ENCODE data around the gene YY2.

Gene YY2

GRCh38 chrX:21838937-21839333 is 16.9 kb upstream of the YY2 start:
- DNase-seq (ENCODE audit: insufficient read length, low spot score) (no peak), FAIRE-seq (no peak)
- TF ChIP-seq POLR2A (IDR thresholded peaks at IDR 0.05; ENCODE audit: low read depth, low read length): no peak
- TF ChIP-seq POU2F2 (IDR thresholded peaks at IDR 0.05; ENCODE audit: low read depth, low read length): no peak
- no peak for TF ChIP-seq TAF1 (IDR thresholded peaks at IDR 0.05; ENCODE audit: low read depth, low read length)
- no peak for TF ChIP-seq SPI1 (IDR thresholded peaks at IDR 0.05; ENCODE audit: low read depth, low read length)
- no peak for TF ChIP-seq PAX5 (IDR thresholded peaks at IDR 0.05; ENCODE audit: insufficient read depth, low read length, severe bottlenecking)
- TF ChIP-seq POLR2AphosphoS5 (IDR thresholded peaks at IDR 0.05; ENCODE audit: low read depth, low read length): no peak

GRCh38 chrX:21839334-21840192 is 16.2 kb upstream of the YY2 start, which contains the start of gene MBTPS2:
Gene MBTPS2 (plus strand): TSS chrX:21839617. CDS start chrX:21839735, 118 bp downstream.
- DNase-seq (ENCODE audit: insufficient read length, low spot score): peak; percentile 17
- peak; percentile 52; the same call in 1 of the 2 replicates for TF ChIP-seq POLR2A (IDR thresholded peaks at IDR 0.05; ENCODE audit: low read depth, low read length)
- TF ChIP-seq PAX5 (IDR thresholded peaks at IDR 0.05; ENCODE audit: insufficient read depth, low read length, severe bottlenecking): no peak
- TF ChIP-seq POU2F2 (IDR thresholded peaks at IDR 0.05; ENCODE audit: low read depth, low read length): peak; percentile 82
- TF ChIP-seq SPI1 (IDR thresholded peaks at IDR 0.05; ENCODE audit: low read depth, low read length): no peak
- TF ChIP-seq TAF1 (IDR thresholded peaks at IDR 0.05; ENCODE audit: low read depth, low read length): peak; percentile 97
- peak; percentile 59; the same call in 1 of the 2 replicates for TF ChIP-seq POLR2AphosphoS5 (IDR thresholded peaks at IDR 0.05; ENCODE audit: low read depth, low read length)
- FAIRE-seq: peak; percentile 58

- DNase-seq (ENCODE audit: insufficient read length, low spot score) (no peak), FAIRE-seq (no peak)
- no peak for TF ChIP-seq PAX5 (IDR thresholded peaks at IDR 0.05; ENCODE audit: insufficient read depth, low read length, severe bottlenecking)
Observed at GRCh38 chrX:21840193-21840545, 15.6 kb upstream of the YY2 start.

- no peak for FAIRE-seq
- no peak for DNase-seq (ENCODE audit: insufficient read length, low spot score)
- no peak for TF ChIP-seq PAX5 (IDR thresholded peaks at IDR 0.05; ENCODE audit: insufficient read depth, low read length, severe bottlenecking)
- no peak for TF ChIP-seq POLR2AphosphoS5 (IDR thresholded peaks at IDR 0.05; ENCODE audit: low read depth, low read length)
- TF ChIP-seq SPI1 (IDR thresholded peaks at IDR 0.05; ENCODE audit: low read depth, low read length): no peak
- TF ChIP-seq POLR2A (IDR thresholded peaks at IDR 0.05; ENCODE audit: low read depth, low read length): no peak
- no peak for TF ChIP-seq POU2F2 (IDR thresholded peaks at IDR 0.05; ENCODE audit: low read depth, low read length)
- TF ChIP-seq TAF1 (IDR thresholded peaks at IDR 0.05; ENCODE audit: low read depth, low read length): no peak
Observed at GRCh38 chrX:21843179-21843578, 12.6 kb upstream of the YY2 start.

DNA sequence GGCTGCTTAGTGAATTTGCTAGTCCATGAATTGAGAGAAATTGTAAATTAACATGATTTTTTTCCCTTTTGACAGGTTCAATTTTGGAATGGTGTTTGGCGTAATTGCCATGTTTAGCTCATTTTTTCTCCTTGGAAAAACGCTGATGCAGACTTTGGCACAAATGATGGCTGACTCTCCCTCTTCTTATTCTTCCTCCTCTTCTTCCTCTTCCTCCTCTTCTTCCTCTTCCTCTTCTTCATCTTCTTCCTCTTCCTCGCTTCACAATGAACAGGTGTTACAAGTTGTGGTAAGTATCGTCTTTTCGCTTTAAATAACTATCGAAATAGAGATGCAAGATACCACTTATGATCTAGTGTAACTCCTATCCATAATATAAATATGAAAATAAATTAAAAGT is 10.7 kb upstream of the YY2 start:
- no peak for DNase-seq (ENCODE audit: insufficient read length, low spot score)
- TF ChIP-seq TAF1 (IDR thresholded peaks at IDR 0.05; ENCODE audit: low read depth, low read length) (no peak), PAX5 (IDR thresholded peaks at IDR 0.05; ENCODE audit: insufficient read depth, low read length, severe bottlenecking) (no peak), POLR2A (IDR thresholded peaks at IDR 0.05; ENCODE audit: low read depth, low read length) (no peak), SPI1 (IDR thresholded peaks at IDR 0.05; ENCODE audit: low read depth, low read length) (no peak), POU2F2 (IDR thresholded peaks at IDR 0.05; ENCODE audit: low read depth, low read length) (no peak), POLR2AphosphoS5 (IDR thresholded peaks at IDR 0.05; ENCODE audit: low read depth, low read length) (no peak)
- no peak for FAIRE-seq

DNA sequence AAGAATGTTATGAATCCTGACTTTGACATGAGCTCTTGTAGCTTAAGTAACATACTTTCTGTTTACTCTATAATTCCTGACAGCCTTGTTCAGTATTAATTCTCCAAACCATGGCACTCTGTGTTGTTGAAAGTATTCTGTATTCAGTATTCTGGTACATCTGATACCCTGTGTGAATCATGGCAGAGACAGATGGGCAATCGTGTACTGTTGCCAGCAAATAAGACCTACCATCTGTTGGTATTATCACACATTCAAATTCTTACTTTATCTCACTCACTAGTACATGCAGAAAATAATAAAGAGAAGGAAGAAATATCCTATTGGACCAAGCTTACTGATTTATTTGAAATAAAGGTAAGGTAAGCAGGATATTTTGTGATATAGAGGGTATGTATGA is 8.4 kb upstream of the YY2 start:
- DNase-seq (ENCODE audit: insufficient read length, low spot score) (no peak), FAIRE-seq (no peak)
- no peak for TF ChIP-seq POLR2A (IDR thresholded peaks at IDR 0.05; ENCODE audit: low read depth, low read length)
- TF ChIP-seq POU2F2 (IDR thresholded peaks at IDR 0.05; ENCODE audit: low read depth, low read length): no peak
- no peak for TF ChIP-seq POLR2AphosphoS5 (IDR thresholded peaks at IDR 0.05; ENCODE audit: low read depth, low read length)
- no peak for TF ChIP-seq SPI1 (IDR thresholded peaks at IDR 0.05; ENCODE audit: low read depth, low read length)
- no peak for TF ChIP-seq TAF1 (IDR thresholded peaks at IDR 0.05; ENCODE audit: low read depth, low read length)
- TF ChIP-seq PAX5 (IDR thresholded peaks at IDR 0.05; ENCODE audit: insufficient read depth, low read length, severe bottlenecking): no peak

DNA sequence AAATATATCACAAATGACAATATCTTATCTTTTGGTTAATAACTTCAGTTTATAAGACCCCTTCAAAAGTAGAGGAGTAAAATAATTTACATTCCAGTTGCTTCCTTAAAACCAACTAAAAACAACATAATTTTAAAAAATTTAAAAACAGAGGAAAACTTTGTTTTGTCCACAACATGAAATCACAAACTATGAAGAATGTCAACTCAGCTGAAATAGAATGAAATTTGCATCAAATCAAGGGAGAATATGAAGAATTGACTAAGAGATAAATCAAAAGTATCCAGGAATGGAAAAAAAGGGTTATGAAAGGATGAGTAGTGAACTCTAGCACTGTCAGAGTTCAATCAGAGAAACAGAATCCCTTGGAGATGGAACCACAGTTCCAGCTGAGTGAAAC is 2.2 kb upstream of the YY2 start:
- FAIRE-seq: no peak
- TF ChIP-seq POLR2AphosphoS5 (IDR thresholded peaks at IDR 0.05; ENCODE audit: low read depth, low read length) (no peak), POLR2A (IDR thresholded peaks at IDR 0.05; ENCODE audit: low read depth, low read length) (no peak), SPI1 (IDR thresholded peaks at IDR 0.05; ENCODE audit: low read depth, low read length) (no peak), TAF1 (IDR thresholded peaks at IDR 0.05; ENCODE audit: low read depth, low read length) (no peak), POU2F2 (IDR thresholded peaks at IDR 0.05; ENCODE audit: low read depth, low read length) (no peak), PAX5 (IDR thresholded peaks at IDR 0.05; ENCODE audit: insufficient read depth, low read length, severe bottlenecking) (no peak)
- DNase-seq (ENCODE audit: insufficient read length, low spot score): no peak

- TF ChIP-seq SPI1 (IDR thresholded peaks at IDR 0.05; ENCODE audit: low read depth, low read length): no peak
- no peak for TF ChIP-seq TAF1 (IDR thresholded peaks at IDR 0.05; ENCODE audit: low read depth, low read length)
- TF ChIP-seq POLR2AphosphoS5 (IDR thresholded peaks at IDR 0.05; ENCODE audit: low read depth, low read length): no peak
- no peak for TF ChIP-seq POU2F2 (IDR thresholded peaks at IDR 0.05; ENCODE audit: low read depth, low read length)
- no peak for TF ChIP-seq PAX5 (IDR thresholded peaks at IDR 0.05; ENCODE audit: insufficient read depth, low read length, severe bottlenecking)
- TF ChIP-seq POLR2A (IDR thresholded peaks at IDR 0.05; ENCODE audit: low read depth, low read length): no peak
- FAIRE-seq (no peak), DNase-seq (ENCODE audit: insufficient read length, low spot score) (no peak)
Observed at GRCh38 chrX:21856504-21856903, 717 bp downstream of the YY2 start.

DNA sequence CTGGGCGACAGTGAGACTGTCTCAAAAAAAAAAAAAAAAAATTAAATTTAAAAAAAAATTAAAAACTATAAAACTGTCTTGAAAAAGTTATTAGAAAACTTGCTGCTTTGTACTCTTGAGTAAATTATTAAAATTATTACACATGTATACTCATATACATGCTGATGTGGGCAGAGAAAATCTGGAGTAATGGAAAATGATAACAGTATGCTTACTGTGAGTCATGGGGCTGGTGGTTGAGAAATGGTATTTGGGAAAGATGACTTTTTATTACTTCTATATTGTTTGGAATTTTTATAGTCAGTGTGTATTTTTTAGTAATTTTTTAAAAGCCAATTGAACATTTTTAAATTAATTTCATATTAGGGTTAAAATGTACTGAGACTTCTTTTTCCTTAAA is 7.5 kb downstream of the YY2 start:
- TF ChIP-seq PAX5 (IDR thresholded peaks at IDR 0.05; ENCODE audit: insufficient read depth, low read length, severe bottlenecking): no peak
- no peak for TF ChIP-seq POU2F2 (IDR thresholded peaks at IDR 0.05; ENCODE audit: low read depth, low read length)
- TF ChIP-seq POLR2AphosphoS5 (IDR thresholded peaks at IDR 0.05; ENCODE audit: low read depth, low read length): no peak
- no peak for TF ChIP-seq SPI1 (IDR thresholded peaks at IDR 0.05; ENCODE audit: low read depth, low read length)
- no peak for TF ChIP-seq TAF1 (IDR thresholded peaks at IDR 0.05; ENCODE audit: low read depth, low read length)
- TF ChIP-seq POLR2A (IDR thresholded peaks at IDR 0.05; ENCODE audit: low read depth, low read length): no peak
- DNase-seq (ENCODE audit: insufficient read length, low spot score) (no peak), FAIRE-seq (no peak)
